ENCODE data around the gene PIK3CD. TPM values are rescaled to one million over a fixed set of nuclear protein-coding genes. Genes with fewer than 3 reads are reported as not detected.

PIK3CD gene
- total RNA-seq, 1 donor from 2014 or later = 5.0 TPM

- FAIRE-seq (peak; percentile 68), DNase-seq (ENCODE audit: low read depth) (no peak)
- TF ChIP-seq CTCF (IDR thresholded peaks at IDR 0.05; ENCODE audit: insufficient read depth, low read length, severe bottlenecking) = no peak
- H3K36me3 ChIP-seq (ENCODE audit: control insufficient read depth, insufficient read depth, low read length) = peaks cover 46% of the 10 kb centered on the region
- H3K4me3 ChIP-seq (ENCODE audit: low read depth, low read length) = no peak overlapping the region
- no peaks in the 10 kb centered on the region for H3K27me3 ChIP-seq (ENCODE audit: control insufficient read depth, insufficient read depth, low read length)
Measured at GRCh38 chr1:9735800-9736199, 84.3 kb downstream of the PIK3CD start.

DNA sequence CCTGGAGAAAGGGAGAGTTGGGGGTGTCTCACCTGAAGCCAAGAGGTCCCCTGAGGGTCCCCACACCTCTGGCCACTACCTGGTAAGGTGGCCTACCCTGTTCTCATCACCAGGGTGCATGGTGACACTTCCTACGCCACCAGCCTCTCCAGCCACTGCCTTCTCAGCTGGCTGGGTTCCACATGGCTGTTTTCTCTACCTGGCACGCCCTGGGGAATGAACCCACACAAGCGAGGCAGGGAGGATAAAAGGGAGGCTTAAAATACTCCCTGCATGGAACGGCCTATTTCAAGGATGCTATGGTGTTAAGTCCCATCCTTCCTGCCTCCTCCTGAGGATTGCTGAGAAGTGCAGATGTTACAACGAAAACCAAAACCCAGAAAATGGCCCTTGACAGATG, 84.7 kb downstream of the PIK3CD start:
- FAIRE-seq = no peak
- no peak for TF ChIP-seq CTCF (IDR thresholded peaks at IDR 0.05; ENCODE audit: insufficient read depth, low read length, severe bottlenecking)
- DNase-seq (ENCODE audit: low read depth) = no peak
- no peak overlapping the region for H3K4me3 ChIP-seq (ENCODE audit: low read depth, low read length)
- H3K27me3 ChIP-seq (ENCODE audit: control insufficient read depth, insufficient read depth, low read length) = no peaks in the 10 kb centered on the region
- peaks cover 46% of the 10 kb centered on the region for H3K36me3 ChIP-seq (ENCODE audit: control insufficient read depth, insufficient read depth, low read length)

DNA sequence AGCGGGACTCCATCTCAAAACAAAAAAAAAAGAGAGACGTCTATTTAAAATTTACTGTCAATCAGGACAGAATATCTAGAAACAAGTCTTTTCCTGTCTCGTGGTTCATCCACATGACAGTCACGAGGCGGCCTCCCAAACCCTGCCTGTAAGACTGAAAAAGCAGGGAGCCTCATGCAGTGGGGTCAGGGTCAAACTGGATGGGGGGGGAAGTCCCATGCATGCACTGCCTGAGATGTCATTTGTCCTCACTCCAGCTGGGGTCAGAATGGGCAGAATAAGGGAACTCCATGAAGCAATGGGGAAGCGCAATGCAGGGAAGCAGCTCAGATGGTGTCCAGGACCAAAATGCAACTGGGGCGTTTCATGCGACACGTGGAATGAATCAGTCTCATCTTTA, 85.5 kb downstream of the PIK3CD start:
- Histone ChIP-seq H3K4me3 (ENCODE audit: low read depth, low read length) (no peak overlapping the region), H3K36me3 (ENCODE audit: control insufficient read depth, insufficient read depth, low read length) (peaks cover 47% of the 10 kb centered on the region), H3K27me3 (ENCODE audit: control insufficient read depth, insufficient read depth, low read length) (no peaks in the 10 kb centered on the region)
- TF ChIP-seq CTCF (IDR thresholded peaks at IDR 0.05; ENCODE audit: insufficient read depth, low read length, severe bottlenecking) = no peak
- DNase-seq (ENCODE audit: low read depth) (no peak), FAIRE-seq (no peak)

DNA sequence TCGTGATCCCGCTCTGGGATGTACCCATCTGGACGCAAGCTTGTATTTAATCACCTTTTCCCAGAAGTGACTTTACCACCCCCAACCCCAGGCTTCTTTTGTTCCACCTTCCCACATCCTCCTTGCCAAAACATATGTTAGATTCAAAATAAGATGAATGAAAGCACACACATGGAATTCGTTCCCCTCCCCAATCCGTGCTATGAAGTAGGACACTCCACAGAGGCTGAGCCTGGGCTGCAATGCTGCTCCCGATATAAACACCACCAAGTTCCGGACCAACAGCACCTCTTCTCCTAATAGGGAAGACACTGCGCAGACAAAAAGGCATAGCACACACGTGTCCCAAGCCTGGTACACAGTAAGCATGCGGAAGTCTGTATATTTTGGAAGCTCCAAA, 86.1 kb downstream of the PIK3CD start:
- no peak for FAIRE-seq
- H3K36me3 ChIP-seq (ENCODE audit: control insufficient read depth, insufficient read depth, low read length) = peaks cover 46% of the 10 kb centered on the region
- TF ChIP-seq CTCF (IDR thresholded peaks at IDR 0.05; ENCODE audit: insufficient read depth, low read length, severe bottlenecking) = no peak
- no peak for DNase-seq (ENCODE audit: low read depth)
- H3K4me3 ChIP-seq (ENCODE audit: low read depth, low read length) = no peak overlapping the region
- no peaks in the 10 kb centered on the region for H3K27me3 ChIP-seq (ENCODE audit: control insufficient read depth, insufficient read depth, low read length)

DNA sequence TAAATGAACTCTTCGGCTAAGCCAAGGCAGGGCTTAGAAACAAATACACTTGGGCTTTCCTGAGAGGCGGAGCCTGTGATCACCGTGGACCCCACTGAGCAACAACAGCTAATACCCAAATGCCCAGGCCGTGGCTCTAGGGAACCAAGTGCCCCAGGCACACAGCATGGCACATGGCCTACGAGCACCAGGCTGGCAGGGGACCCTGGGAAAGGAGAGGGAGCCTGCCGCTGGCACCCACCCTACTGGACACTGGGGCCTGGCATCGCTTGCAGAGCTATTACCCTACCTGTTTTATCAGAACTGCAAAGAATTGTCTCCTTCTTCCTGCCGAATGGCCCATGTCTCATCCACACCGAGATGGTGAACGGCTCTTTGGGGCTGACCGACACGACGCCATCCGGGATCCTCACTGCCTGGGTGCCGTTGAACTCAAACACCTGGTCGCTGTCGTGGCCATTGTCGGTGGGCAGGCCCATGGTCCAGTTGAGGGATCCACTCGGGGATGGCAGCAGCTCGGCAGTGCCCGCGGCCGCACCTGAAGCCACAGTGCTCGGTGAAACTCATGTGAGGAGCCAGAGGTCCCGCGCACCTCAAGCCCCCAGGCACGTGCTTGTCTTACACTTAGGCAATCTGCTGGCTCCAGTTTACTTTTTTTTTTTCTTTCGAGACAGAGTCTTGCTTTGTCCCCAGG, 92.7 kb downstream of the PIK3CD start:
- no peak for TF ChIP-seq CTCF (IDR thresholded peaks at IDR 0.05; ENCODE audit: insufficient read depth, low read length, severe bottlenecking)
- Histone ChIP-seq H3K27me3 (ENCODE audit: control insufficient read depth, insufficient read depth, low read length) (no peaks in the 10 kb centered on the region), H3K4me3 (ENCODE audit: low read depth, low read length) (no peak overlapping the region), H3K36me3 (ENCODE audit: control insufficient read depth, insufficient read depth, low read length) (peaks cover 28% of the 10 kb centered on the region)
- FAIRE-seq = no peak
- DNase-seq (ENCODE audit: low read depth) = no peak

DNA sequence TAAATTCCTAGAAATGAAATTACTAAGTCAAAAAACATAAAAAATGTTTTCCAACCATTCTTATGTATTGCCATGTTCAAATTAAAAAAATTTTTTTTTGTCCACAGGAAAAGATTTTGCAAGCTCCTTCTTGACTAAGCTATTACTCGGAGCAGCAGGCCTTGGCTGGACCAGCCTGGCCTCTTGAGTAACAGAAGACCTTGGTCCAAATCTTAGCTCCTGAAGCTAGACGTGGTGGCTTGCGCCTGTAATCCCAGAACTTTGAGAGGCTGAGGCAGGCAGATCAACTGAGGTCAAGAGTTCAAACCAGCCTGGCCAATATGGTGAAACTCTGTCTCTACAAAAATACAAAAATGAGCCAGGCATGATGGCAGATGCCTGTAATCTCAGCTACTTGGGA, 94.7 kb downstream of the PIK3CD start:
- H3K27me3 ChIP-seq (ENCODE audit: control insufficient read depth, insufficient read depth, low read length) = no peaks in the 10 kb centered on the region
- FAIRE-seq (no peak), DNase-seq (ENCODE audit: low read depth) (no peak)
- TF ChIP-seq CTCF (IDR thresholded peaks at IDR 0.05; ENCODE audit: insufficient read depth, low read length, severe bottlenecking) = no peak
- H3K4me3 ChIP-seq (ENCODE audit: low read depth, low read length) = no peak overlapping the region
- peaks cover 27% of the 10 kb centered on the region for H3K36me3 ChIP-seq (ENCODE audit: control insufficient read depth, insufficient read depth, low read length)

Measured in bronchial epithelial cell (primary cell).